ENCODE measurements around the gene ZNF175.

Gene ZNF175

GRCh38 chr19:51637362-51637978 is 66.4 kb downstream of the ZNF175 start:
- no peak for DNase-seq

GRCh38 chr19:51639916-51640315 is 68.8 kb downstream of the ZNF175 start:
- no peak for DNase-seq

- DNase-seq = no peak
These were observed 69.3 kb downstream of the ZNF175 start for GRCh38 chr19:51640386-51640785.

- no peak for DNase-seq
These were observed 70.6 kb downstream of the ZNF175 start for GRCh38 chr19:51641648-51642047.

Data from activated CD8-positive, alpha-beta memory T cell treated with anti-CD3 and anti-CD28 coated beads, Interleukin-2, amount 50 U/mL, for 4 hours (primary cell).